NCI-H2029 treated with DMSO at 0.1 percent for 48 hours (cell line): Measurements from ENCODE around the gene NCKAP5.

Source experiments
- DNase-seq: peaks from one replicate; lab custom pipeline; 2025; lab: John Stamatoyannopoulos, UW

Gene NCKAP5

GRCh38 chr2:132797556-132797955, 770.7 kb downstream of the NCKAP5 start:
- no peak for DNase-seq

GRCh38 chr2:132797071-132797470, 771.2 kb downstream of the NCKAP5 start:
- no peak for DNase-seq

GRCh38 chr2:132795220-132795619, 773.0 kb downstream of the NCKAP5 start:
- no peak for DNase-seq

GRCh38 chr2:132793532-132793931, 774.7 kb downstream of the NCKAP5 start:
- DNase-seq: no peak

GRCh38 chr2:132790207-132790785, 778.0 kb downstream of the NCKAP5 start:
- no peak for DNase-seq

GRCh38 chr2:132789066-132789465, 779.2 kb downstream of the NCKAP5 start:
- DNase-seq: no peak

GRCh38 chr2:132788310-132788838, 779.9 kb downstream of the NCKAP5 start:
- no peak for DNase-seq

GRCh38 chr2:132783883-132784282, 784.4 kb downstream of the NCKAP5 start:
- DNase-seq: no peak

- DNase-seq: no peak
These were observed 786.0 kb downstream of the NCKAP5 start for GRCh38 chr2:132782176-132782783.

GRCh38 chr2:132780651-132781050, 787.6 kb downstream of the NCKAP5 start:
- DNase-seq: no peak

GRCh38 chr2:132779206-132779721, 789.0 kb downstream of the NCKAP5 start:
- no peak for DNase-seq

- no peak for DNase-seq
These were observed 792.0 kb downstream of the NCKAP5 start for GRCh38 chr2:132776287-132776686.

- no peak for DNase-seq
These were observed 794.1 kb downstream of the NCKAP5 start for GRCh38 chr2:132774189-132774588.

GRCh38 chr2:132773331-132773730, 794.9 kb downstream of the NCKAP5 start:
- DNase-seq: no peak

- DNase-seq: no peak
These were observed 795.9 kb downstream of the NCKAP5 start for GRCh38 chr2:132772340-132772739.

GRCh38 chr2:132766573-132766972, 801.7 kb downstream of the NCKAP5 start:
- DNase-seq: peak; percentile 44

GRCh38 chr2:132761437-132761836, 806.8 kb downstream of the NCKAP5 start:
- DNase-seq: no peak

GRCh38 chr2:132760971-132761370, 807.3 kb downstream of the NCKAP5 start:
- no peak for DNase-seq

- DNase-seq: no peak
These were observed 807.9 kb downstream of the NCKAP5 start for GRCh38 chr2:132760405-132760804.

- no peak for DNase-seq
These were observed 809.3 kb downstream of the NCKAP5 start for GRCh38 chr2:132758995-132759394.

- DNase-seq: no peak
These were observed 810.6 kb downstream of the NCKAP5 start for GRCh38 chr2:132757676-132758075.

- no peak for DNase-seq
These were observed 811.2 kb downstream of the NCKAP5 start for GRCh38 chr2:132757002-132757589.

GRCh38 chr2:132754867-132755472, 813.3 kb downstream of the NCKAP5 start:
- no peak for DNase-seq
